ENCODE measurements around the gene KCTD6. TPM values are rescaled to one million over a fixed set of nuclear protein-coding genes. Genes with fewer than 3 reads are reported as not detected.

The KCTD6 gene
- polyA plus RNA-seq, 1 donor (not counting 4 experiments of a cell fraction or from before 2014, with no cell fraction given), result 7.6 TPM

DNA sequence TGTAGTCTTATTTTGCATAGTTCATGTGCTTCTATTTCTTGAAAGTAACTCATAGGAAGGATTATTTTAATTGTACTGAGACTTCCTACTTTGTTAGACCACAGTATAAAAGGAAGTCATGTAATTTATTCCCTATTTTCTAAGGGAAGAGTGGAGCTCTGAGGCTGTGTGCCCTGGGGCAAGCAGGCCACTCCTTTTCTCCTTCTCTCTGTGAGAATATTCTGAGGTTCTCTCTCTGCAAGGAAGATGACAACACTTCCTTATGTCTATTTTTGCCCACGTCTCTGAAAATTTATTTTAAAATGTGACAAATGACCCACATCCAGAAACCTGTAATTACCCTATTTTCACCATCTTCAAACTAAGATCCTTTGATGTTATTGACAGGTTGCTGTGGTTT lies 11.0 kb downstream of the KCTD6 start:
- Histone ChIP-seq H3K36me3 (ENCODE audit: control insufficient read depth in 2 of 2, extremely low read depth in 1 of 2, insufficient read depth in 2 of 2, low read length in 2 of 2) (no peaks in the 10 kb centered on the region), H3K27ac (ENCODE audit: control insufficient read depth, insufficient read depth, low read length) (no peak overlapping the region), H2AFZ (ENCODE audit: control insufficient read depth, low read length) (no peak overlapping the region), H3K9me1 (ENCODE audit: control insufficient read depth, extremely low read depth, insufficient read depth, low read length) (no peaks in the 10 kb centered on the region), H3K4me2 (ENCODE audit: control insufficient read depth, extremely low read depth, insufficient read depth, low read depth, low read length) (no peak overlapping the region), H3K27me3 (ENCODE audit: control insufficient read depth, extremely low read depth, insufficient read depth, low read length) (no peaks in the 10 kb centered on the region), H3K4me3 (ENCODE audit: control insufficient read depth in 2 of 3, extremely low read depth in 1 of 3, insufficient read depth in 2 of 3, low read depth in 1 of 3, low read length in 3 of 3) (no peak overlapping the region), H4K20me1 (ENCODE audit: control insufficient read depth, extremely low read depth, insufficient read depth, low read length) (no peaks in the 10 kb centered on the region), H3K79me2 (ENCODE audit: control insufficient read depth, insufficient read depth, low read length) (no peaks in the 10 kb centered on the region), H3K4me1 (ENCODE audit: control insufficient read depth, extremely low read depth, insufficient read depth, low read length) (no peaks in the 10 kb centered on the region), H3K9me3 (ENCODE audit: control insufficient read depth, low read depth, low read length) (no peaks in the 10 kb centered on the region), H3K9ac (ENCODE audit: control insufficient read depth, extremely low read depth, insufficient read depth, low read length) (no peak overlapping the region)
- TF ChIP-seq EZH2 (IDR thresholded peaks at IDR 0.05; ENCODE audit: low read length), result no peak
- TF ChIP-seq, protein P1, sequence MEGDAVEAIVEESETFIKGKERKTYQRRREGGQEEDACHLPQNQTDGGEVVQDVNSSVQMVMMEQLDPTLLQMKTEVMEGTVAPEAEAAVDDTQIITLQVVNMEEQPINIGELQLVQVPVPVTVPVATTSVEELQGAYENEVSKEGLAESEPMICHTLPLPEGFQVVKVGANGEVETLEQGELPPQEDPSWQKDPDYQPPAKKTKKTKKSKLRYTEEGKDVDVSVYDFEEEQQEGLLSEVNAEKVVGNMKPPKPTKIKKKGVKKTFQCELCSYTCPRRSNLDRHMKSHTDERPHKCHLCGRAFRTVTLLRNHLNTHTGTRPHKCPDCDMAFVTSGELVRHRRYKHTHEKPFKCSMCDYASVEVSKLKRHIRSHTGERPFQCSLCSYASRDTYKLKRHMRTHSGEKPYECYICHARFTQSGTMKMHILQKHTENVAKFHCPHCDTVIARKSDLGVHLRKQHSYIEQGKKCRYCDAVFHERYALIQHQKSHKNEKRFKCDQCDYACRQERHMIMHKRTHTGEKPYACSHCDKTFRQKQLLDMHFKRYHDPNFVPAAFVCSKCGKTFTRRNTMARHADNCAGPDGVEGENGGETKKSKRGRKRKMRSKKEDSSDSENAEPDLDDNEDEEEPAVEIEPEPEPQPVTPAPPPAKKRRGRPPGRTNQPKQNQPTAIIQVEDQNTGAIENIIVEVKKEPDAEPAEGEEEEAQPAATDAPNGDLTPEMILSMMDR (optimal IDR thresholded peaks at IDR 0.05 in 1 of 3, IDR thresholded peaks at IDR 0.05 in 1 of 3, conservative IDR thresholded peaks at IDR 0.05 in 1 of 3; ENCODE audit: extremely low read depth in 1 of 3, insufficient read depth in 2 of 3, low read length in 3 of 3), result no peak
- DNase-seq (ENCODE audit: low read depth, low spot score), result no peak
- FAIRE-seq, result no peak
- dilution Hi-C loops (cut with MboI; ENCODE audit: extremely low pct_ligation_motif_present, low sequenced_read_pairs), result no loop called here

DNA sequence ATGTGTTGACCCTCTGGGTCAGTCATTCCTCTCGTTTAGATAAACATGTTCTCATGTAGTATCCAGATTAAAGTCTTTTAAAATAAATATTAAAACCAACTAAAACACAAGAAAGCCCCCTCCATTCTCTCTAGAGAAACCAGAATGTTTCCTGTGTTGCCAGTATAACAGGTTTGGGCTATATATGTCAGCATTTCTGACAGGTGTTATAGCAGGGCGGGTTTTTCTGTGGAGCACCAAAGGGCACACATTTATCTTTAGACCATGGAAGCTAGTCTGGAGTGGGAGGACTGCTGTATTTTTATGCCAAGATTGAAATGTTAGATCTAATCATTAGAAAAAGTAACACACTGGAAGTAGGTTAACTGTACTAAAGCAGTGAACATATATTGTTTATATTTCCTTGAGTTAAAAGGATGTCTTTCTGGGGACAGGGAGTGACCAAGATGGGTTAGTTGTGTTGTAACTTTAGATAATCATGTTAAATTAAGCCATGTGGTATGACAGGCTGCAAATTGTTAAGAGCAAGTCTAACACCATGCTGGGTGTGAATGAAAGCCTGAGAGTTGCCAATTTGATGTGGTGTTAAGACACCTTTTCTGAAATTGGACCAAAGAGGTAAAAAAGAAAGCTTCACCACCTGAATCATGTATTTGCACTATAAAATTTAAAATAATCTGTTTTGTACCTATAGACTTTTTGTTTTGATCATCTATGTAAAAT lies 15.6 kb downstream of the KCTD6 start:
- Histone ChIP-seq H3K27me3 (ENCODE audit: control insufficient read depth, extremely low read depth, insufficient read depth, low read length) (no peaks in the 10 kb centered on the region), H3K9ac (ENCODE audit: control insufficient read depth, extremely low read depth, insufficient read depth, low read length) (no peak overlapping the region), H3K9me1 (ENCODE audit: control insufficient read depth, extremely low read depth, insufficient read depth, low read length) (no peaks in the 10 kb centered on the region), H4K20me1 (ENCODE audit: control insufficient read depth, extremely low read depth, insufficient read depth, low read length) (no peaks in the 10 kb centered on the region), H3K9me3 (ENCODE audit: control insufficient read depth, low read depth, low read length) (no peaks in the 10 kb centered on the region), H3K79me2 (ENCODE audit: control insufficient read depth, insufficient read depth, low read length) (no peaks in the 10 kb centered on the region), H3K4me3 (ENCODE audit: control insufficient read depth in 2 of 3, extremely low read depth in 1 of 3, insufficient read depth in 2 of 3, low read depth in 1 of 3, low read length in 3 of 3) (no peak overlapping the region), H2AFZ (ENCODE audit: control insufficient read depth, low read length) (no peak overlapping the region), H3K27ac (ENCODE audit: control insufficient read depth, insufficient read depth, low read length) (no peak overlapping the region), H3K4me1 (ENCODE audit: control insufficient read depth, extremely low read depth, insufficient read depth, low read length) (no peaks in the 10 kb centered on the region), H3K36me3 (ENCODE audit: control insufficient read depth in 2 of 2, extremely low read depth in 1 of 2, insufficient read depth in 2 of 2, low read length in 2 of 2) (no peaks in the 10 kb centered on the region), H3K4me2 (ENCODE audit: control insufficient read depth, extremely low read depth, insufficient read depth, low read depth, low read length) (no peak overlapping the region)
- FAIRE-seq, result no peak
- DNase-seq (ENCODE audit: low read depth, low spot score), result no peak
- dilution Hi-C loops (cut with MboI; ENCODE audit: extremely low pct_ligation_motif_present, low sequenced_read_pairs), result no loop called here
- TF ChIP-seq EZH2 (IDR thresholded peaks at IDR 0.05; ENCODE audit: low read length), result no peak
- TF ChIP-seq, protein P1 (optimal IDR thresholded peaks at IDR 0.05 in 1 of 3, IDR thresholded peaks at IDR 0.05 in 1 of 3, conservative IDR thresholded peaks at IDR 0.05 in 1 of 3; ENCODE audit: extremely low read depth in 1 of 3, insufficient read depth in 2 of 3, low read length in 3 of 3), result no peak

All from keratinocyte (primary cell).